Suppressor macrophage treated with lipopolysaccharide for 1 hour (primary cell): ENCODE measurements around the gene DNAI1.
"Not testable (repeated sequence)": the region's sequence is repeated elsewhere in the genome, so short reads cannot be mapped to it uniquely, and the experiment has no call there.

ENCODE experiments used
- DNase-seq, 3 donors: peaks; one replicate each; pipeline ENCODE4 v3.0.0-alpha.2; 2020 to 2022

DNAI1 gene

DNA sequence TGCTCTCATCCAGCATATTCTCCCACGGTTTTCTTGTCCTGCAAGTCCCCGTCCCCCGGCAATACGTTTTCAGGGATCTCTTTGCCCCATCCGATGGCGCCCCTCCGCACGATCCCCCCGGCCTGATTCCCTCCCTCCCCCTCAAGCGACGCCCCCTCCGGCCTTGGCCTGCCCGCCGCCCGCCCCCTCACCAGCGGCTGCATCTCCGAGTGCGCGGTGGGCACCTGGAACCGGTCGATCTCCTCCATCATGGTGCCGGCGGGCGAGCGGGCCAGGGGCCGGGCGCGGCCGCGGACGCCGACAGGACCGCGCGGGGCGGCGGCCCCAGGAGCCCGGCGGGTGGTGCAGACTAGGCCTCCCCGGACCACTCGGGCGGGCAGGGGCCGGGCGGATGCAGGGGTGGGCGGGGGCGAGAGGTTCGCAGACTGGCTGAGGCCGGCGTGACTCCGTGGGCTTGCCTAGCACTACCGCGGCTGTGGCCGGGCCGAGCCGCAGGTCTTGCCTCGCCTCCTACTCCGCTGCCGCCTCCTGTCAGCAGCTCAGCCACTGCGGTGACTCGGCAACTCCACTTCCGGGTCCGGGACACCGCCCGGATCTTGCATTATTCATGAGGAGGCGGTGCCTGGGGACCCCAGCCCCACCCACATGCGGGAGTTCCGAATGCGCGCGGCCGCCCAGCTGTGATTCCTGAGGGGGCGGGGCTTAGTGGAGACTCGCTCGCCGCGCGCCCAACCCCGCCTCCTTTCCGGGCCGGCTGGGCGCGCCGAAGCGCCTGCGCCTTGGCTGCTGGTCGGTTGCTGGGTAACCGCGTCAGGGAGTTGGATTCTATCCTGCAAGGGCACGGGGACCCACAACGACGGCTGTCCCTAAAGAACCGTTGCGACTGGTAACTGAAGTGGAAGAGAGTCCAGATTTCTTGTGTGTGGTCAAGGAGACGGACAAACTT is at the start of gene DNAI1, which contains the start of gene FAM219A:
TSS of gene DNAI1 (plus strand) at position 793 of the 946 bp plus-strand sequence. CDS start 201 bp downstream, outside the sequence.
TSS of gene FAM219A (minus strand) at position 558 of the 946 bp plus-strand sequence. CDS start at position 251, 307 bp downstream.
- peak; percentile 100 for DNase-seq

DNA sequence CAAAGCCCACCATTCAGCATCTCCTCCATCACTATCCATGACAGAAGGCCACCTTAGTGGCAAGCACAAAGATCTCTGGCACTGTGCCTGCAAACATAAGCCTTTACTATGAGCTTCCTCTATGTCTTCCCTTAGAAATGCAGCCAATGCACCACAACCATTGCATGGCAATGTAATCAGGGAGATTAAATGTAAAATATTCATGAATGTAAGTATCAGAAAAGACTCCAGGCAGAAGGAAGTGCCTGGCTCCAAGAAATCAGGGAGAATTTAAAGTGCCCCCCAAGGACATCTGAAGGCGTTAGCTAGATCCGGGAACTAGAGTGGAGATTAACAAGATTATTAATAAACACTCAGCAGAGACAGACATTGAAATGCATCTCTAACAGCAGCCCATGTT is 49.5 kb upstream of the DNAI1 start:
- DNase-seq = no peak

DNA sequence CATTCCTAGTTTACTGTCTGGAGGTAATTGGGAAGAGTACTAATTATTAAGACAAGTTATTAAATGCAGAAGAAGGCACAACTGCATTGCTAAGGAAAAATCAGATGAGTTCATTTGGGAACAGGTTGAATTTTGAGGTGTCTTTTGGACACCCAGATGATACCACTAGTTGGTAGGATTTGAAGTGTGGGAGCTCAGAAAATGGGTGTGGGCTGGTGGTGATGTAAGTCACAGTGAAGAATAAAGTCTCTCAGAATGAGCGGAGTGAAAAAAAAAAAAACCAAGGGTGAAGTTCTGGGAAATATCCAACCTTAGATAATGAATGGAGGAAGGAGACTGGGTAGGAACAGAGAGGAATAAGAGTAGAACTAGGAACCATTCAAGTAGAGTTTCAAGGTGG is 46.3 kb upstream of the DNAI1 start:
- no peak for DNase-seq

DNA sequence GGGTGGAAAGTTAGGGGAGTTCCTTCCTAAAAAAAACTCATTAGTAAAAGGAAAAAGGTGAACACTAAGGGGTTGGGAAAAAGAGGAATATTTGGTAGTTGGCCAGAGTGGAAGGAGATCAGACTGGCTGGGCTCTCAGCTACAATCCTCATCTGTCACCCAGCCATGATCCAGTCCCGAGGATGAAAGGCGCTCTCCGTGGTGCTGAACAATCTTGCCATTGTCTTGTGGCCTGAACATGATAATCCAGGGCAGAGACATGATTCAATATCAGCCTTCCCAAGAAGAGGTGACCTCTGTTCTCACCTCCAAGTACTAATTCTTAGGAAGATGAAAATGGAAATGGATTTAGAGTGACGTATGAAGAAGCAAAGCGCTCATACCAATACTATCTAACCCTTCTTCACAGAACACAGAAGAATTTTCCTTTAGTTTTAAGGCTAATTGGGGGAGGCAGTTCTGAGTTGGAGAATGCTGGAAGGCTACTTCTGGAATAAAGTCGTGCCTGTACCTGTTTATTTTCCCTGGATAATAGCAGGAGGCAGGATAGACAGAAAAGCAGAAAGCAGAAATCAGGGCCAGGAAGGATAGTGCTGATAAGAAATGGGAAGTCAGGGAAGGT is 45.3 kb upstream of the DNAI1 start:
- DNase-seq = peak; percentile 39 to 60 (median 50)

DNA sequence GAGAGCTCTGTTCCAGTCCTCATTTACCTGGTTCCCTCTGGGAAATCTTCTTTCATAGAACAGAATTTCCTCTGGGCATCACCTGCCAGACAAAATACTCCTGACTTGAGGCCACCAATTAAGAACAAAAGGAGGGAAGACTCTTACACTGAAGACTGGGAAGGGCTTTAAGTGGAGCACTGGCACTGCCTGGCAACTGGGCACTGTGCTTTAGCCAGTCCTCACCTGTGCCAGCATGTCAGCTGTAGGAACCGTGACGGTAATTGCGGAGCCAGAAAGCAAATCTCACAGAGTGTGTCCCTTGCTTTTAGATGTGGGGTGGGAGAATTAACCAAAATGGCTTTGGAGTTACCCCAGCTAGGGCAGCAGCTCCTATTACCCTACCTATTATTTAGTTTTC is 40.9 kb upstream of the DNAI1 start:
- no peak for DNase-seq

DNA sequence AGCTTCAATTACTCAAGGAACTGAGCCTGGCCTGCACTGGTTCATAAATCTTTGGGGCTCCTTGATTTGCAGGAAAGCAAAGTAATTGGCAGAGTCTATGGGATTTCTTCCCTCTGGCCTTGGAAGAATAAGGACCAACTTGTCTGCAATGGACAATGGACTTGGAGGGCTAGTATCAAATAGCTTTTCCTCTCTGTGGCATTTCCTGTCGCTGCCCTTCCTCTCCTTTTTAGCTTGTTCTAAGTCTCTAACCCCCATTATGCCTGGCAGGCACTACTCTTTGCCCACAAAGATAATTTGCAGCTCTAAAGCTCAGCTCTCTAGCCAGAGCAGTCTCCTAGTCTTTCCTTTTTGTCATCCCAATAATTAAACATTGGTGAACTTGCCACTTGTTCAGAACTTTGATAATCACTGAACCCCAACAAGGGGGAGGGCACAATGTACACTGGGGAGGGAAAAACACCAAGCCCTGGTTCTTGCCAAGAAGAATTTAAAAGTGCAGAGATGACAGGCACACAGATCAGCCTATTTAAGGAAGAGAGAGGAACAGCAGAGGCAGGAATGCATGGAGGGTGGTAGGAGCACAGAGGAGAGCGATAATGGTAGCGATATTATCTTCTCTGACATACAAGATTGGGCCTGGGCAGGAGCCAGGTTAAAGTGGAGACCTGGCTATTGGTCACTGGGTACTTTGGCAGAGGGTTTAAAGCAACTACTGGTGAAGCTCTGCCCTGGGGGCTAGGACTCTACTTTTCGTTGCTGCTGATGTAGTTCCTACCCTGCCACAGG is 38.7 kb upstream of the DNAI1 start:
- no peak for DNase-seq

DNA sequence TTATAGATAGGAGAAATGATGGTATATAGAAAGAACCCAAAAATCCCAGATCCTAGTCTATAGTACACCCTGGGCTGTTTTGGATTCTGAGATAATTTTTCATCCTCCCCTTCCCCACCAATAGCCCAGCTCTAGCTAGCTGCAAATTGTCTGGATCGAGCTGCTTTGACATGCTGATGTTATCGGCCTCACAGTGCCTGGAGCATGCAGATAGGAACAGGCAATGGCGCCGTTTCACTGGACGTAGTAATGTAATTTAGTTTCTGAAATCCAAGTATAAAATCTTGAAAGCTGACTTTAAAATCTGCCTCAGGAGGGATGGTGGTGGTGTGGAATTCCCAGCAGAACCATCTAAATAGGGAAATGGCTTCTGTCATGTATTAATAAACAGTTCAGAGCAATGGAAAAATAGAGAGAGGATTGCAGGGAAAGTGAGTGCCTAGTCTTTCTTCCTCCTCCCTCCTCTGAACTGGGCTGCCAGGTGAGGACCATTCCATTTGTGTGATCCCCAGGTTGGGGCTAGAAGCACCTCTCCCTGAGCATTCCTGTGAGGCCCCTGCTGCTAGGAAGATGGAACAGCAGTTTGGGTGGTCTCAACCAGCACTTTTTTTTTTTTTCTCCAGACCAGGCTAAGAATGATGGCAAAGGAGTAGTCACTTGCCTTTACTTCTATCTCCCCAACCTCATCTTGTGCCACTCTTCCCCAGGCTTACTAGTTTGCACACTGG is 32.1 kb upstream of the DNAI1 start:
- no peak for DNase-seq

DNA sequence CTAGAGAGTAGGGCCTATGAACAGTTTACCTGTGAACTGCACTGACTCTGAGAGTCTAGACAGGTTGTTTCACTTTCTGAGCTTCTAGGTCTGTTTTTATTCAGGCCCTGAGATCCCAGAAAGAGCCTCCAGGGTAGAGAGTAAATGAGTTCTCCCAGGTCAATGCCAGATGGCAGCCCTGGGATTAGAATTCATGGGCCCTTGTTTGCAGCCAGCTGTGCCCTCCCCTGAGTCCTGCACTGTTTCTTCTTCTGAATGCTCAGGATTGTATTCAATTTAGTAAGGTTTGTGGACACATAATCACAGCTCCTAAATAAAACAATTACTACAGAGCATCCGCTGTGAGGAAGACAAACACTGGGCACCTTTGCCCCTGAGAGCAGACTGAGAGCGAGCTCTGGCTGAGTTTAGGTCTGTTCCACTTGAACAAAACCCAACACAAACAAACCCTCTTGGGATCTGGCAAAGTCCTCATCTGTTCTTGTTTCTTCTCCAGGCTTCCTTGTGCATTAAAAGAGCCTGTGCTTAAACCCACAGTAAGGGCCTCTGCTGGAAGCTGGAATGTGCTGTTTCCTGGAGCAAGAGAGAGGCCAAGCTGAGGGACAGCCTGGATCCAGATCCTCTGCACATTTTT is 30.2 kb upstream of the DNAI1 start:
- DNase-seq = no peak

DNA sequence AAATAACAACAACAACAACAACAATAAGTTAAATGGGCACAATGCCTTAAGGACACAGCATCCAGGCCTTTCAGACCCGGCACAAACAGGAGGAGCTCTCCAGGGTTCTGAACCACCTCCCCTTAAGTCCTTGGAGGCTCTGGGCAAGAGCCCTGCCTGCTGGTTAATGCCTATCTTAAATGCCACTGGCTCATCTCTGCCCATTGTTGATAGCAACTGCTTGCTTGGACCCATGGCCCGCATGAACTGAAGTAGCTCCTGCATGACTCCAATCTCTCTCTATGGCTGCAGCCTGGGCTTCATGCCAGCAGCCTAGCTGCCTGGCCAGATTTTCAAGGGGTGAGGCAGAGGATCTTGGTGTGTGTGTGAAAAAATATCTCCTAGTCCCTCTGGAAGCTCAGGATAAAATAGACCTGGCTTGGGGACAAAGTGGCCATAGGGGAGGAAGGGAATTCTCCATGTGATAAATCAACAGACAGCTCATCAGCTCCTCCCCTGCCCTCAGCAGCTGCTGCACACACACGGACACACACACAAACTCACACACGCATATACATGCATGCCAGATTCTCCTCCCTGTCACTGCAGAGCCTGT is 27.7 kb upstream of the DNAI1 start:
- peak in 2 of 3 donors; percentile 36 to 65 for DNase-seq

DNA sequence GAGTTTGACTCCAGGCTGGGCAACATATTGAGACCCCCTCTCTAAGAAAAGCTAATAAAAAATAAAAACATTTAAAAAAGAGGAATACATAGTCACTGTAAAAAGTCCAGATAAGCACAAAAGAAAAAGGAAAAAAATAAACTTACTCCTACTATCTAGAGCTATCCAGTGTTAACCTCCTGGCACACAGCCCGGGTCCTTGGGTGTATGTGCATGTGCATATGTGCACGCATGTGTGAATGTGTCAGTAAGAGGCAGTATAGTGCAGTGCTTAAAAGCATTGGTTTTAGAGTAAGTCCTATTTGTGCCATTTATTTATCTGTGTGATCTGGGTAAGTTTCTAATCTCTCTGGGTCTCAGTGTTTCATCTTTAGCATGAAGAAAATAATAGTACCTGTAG is 26.9 kb upstream of the DNAI1 start:
- no peak for DNase-seq

DNA sequence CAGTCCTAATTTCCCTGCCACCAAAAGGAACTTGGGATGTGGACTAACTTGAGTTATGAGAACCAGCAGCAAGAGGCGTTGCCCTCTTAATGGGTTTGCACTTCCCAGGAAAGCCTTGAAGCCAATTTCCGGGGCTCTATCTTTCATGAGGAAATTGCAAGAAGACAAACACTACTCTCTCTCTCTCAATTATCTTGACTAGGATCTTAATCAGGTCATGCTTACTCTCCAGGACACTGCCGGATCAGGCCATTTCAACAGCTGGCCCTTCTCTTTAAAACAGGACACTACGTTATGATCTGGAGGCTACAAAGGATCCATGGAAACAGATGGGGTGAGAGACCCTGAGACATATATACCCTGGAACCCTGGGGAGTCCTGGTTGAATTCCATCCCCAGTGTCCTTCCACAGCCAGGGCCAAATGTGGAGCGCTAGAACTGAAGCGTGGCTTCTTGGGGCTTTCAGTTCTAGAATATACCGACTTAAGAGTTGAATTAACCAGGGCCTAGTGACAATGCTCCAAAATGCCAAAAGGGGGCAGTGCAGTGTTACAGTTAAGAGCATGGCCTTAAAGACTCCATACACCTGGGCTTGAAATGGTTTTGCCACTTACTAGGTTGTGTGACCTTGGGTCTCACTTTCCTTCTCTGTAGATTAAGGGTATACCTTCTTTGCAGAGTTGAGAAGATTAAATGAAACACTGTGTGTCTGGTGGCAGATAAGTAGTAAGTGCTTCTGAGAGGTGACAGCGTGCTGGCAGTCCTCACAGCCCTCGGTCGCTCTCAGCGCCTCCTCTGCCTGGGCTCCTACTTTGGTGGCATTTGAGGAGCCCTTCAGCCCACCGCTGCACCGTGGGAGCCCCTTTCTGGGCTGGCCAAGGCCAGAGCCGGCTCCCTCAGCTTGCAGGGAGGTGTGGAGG is 21.3 kb upstream of the DNAI1 start:
- DNase-seq = peak; percentile 75 to 84 (median 83)

DNA sequence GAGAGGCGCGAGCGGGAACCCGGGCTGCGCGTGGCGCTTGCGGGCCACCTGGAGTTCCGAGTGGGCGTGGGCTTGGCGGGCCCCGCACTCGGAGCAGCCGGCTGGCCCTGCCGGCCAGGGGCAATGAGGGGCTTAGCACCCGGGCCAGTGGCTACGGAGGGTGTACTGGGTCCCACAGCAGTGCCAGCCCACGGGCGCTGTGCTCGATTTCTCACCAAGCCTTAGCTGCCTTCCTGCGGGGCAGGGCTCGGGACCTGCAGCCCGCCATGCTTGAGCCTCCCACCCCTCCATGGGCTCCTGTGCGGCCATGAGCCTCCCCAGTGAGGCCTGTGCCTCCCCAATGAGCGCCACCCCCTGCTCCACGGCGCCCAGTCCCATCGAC is 20.7 kb upstream of the DNAI1 start:
- DNase-seq = not testable (repeated sequence)

DNA sequence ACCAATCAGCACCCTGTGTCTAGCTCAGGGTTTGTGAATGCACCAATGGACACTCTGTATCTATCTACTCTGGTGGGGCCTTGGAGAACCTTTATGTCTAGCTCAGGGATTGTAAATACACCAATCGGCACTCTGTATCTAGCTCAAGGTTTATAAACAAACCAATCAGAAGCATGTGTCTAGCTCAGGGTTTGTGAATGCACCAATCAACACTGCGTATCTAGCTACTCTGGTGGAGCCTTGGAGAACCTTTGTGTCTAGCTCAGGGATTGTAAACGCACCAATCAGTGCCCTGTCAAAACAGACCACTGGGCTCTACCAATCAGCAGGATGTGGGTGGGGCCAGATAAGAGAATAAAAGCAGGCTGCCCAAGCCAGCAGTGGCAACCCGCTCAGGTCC is 20.1 kb upstream of the DNAI1 start:
- not testable (repeated sequence) for DNase-seq

DNA sequence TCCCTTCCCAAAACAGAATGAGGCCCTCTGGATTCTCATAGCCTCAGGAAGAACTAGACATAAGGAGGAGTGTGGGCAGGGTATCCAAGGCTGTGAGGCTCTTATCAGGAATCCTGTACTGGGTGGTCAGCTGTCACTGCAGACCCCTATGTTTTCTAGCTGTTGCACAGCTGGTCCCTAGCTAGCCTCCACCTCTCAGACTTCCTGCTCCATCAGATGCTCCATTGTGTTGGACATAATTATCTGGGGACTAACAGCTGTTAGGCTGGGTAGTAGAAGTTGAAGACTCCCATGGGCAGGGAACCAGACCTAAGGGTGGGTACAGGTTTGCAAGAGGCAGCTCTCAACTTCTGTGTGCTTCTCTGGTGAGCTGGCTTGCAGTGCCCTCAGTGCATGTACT is 18.6 kb upstream of the DNAI1 start:
- DNase-seq = no peak

DNA sequence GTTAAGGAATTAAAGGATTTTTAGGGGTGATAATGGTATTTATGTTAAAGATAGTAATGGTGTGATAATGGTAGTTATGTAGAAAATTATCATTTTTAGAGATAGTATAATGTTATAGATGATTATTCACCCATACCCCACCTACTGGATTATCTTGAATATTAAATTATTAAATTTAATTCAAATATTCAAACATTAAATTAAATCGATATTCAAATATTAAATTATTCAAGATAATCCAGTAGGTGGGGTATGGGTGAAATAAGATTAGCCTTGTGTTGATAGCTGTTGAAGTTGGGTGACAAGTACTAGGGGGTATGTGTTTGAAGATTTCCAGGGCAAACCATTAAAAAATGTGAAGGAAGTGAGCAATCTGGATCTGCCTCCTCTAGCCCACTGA is 15.8 kb upstream of the DNAI1 start:
- no peak for DNase-seq

DNA sequence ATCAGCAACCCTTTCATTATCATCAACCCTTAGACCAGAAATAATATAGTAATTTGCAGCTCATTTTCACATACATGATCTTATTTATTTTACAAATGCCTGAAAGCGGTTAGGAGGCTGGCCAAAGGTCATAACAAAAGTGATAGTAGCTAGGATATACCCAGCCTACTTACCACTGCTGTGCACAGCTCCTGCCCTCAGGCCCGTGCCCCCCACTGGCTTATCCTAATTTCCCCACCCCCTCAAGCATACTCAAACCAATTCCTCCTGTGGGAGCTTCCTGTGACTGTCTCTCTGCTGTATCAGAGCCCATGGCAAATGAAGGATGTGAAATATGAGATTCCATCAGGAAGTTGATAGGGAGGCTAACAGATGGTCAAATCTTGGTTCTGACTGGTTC is 15.1 kb upstream of the DNAI1 start:
- DNase-seq = no peak

DNA sequence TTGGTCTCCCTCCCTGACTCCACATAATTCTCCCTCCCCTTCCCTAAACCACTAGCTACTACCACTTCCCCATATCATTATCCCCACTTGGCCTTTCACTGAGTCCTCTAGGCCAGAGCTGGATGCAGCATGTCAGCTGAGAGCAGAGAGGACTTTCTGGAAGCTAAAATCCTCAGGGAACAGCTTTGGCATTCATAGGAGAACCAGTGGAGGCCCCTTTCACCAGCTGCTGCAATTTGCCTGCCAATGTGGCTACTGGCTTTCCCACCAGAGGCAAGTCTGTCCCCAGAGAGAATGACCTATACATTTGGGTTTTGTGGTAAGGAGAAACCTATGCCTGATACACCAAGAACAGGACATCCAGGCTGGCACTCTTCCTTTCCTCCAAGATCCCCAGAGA is 14.6 kb upstream of the DNAI1 start:
- peak in 1 of 3 donors; percentile 11 for DNase-seq

DNA sequence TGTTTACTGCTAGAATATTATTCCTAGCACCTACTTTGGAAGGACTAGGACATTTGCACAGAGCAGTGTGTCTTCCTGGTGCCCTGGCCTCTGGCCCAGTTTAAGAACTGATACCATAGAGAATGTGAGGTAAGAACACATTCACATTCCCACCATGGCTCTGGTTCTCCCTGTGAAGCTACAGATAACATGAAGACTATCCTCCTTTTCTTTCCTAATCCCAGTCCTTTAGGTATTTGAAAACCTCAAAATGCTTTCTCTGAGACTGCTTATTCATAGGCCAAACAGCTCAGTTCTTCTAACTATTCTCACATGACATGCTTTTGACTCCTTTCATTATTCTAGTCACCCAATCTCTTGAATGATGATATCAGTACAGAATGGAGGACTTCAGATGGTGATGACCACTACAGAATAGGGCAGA is 12.1 kb upstream of the DNAI1 start:
- no peak for DNase-seq

DNA sequence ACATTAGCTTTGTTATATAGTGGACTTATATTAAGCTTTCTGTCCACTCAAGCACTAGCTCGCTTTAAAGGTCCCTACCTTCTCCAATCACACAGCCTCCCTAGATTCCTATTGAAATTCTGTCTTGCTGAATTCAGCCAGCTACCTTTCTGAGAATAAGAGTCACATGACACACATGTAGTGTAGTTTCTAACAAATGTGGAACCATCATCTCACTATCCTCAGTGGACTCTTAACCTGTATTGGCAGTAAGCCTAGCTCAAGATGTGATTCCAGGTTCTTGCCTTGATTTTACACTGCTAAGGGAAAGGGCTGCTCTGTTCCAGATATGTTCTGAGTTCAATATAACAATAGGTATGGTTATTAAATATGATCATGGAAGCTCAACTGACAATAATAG is 11.7 kb upstream of the DNAI1 start:
- no peak for DNase-seq

DNA sequence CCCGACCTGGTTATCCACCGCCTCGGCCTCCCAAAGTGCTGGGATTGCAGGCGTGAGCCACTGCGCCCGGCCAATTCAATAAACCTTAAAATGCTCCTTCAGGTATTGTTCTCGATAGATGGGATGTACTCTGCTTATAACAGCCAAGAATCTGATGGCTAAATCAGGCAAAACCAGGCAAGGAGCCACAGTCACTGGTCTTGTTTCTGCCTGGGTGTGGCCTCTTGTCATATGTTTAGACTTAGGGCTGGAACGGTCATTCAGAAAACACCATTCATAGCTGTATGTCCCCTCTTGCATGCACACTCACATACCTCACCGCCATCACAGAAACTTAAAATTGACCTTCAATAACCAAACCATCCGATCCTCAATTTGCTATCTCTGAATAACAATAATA is 8.0 kb upstream of the DNAI1 start:
- DNase-seq = no peak

DNA sequence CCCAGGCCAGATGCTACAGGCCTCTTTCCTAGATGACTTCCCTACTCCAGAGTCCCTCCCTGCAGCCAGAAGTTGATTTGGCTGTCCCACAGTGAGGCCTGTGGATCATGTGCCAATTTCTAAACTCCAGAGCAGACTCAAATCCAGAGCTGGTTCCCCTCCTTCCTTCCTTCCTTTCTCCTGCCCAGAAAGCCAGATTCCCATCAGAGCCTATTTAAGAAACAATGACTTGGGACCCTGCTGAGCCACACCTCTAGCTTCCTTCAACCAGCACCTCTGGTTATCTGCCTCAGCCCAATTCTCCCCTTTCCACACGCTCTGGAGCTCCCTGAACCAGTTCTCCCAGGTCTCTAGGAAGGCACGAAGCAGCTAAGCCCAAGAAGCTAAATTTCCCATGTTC is 7.5 kb upstream of the DNAI1 start:
- DNase-seq = no peak
